GM12878 (cell line): ENCODE measurements around the gene PLA2G4E. TPM values are rescaled to one million over a fixed set of nuclear protein-coding genes. Genes with fewer than 3 reads are reported as not detected.
A peak's percentile ranks its signal among the peaks of the same experiment; 100 is the strongest.

Experiments
- ATAC-seq: fragments of 200-7000 bp; cut with Tn5 transposase; 3 replicates; pipeline ENCODE4 v1.9.1; 2020; ENCODE audit warnings: mild to moderate bottlenecking, moderate library complexity
- BruUV-seq: library from RNA; stranded (reverse); fragments of 400-500 nt; replicated peaks from 2 replicates; lab custom pipeline; 2021; lab: Mats Ljungman, UMichigan
- CTCF ChIA-PET: fragments of 300-600 bp; sonication (Branson Sonifier 250); formaldehyde crosslinking; extraction: SDS; loops from one replicate; lab custom pipeline; 2021; ENCODE audit warnings: inconsistent platforms; lab: Yijun Ruan, JAX
- POLR2A ChIA-PET: fragments of 350-600 bp; formaldehyde crosslinking; extraction: SDS; loops from one replicate; lab custom pipeline; 2021; ENCODE audit warnings: inconsistent platforms; lab: Charles Lee
- RAD21 ChIA-PET: fragments of 300-600 bp; sonication (Branson Sonifier 250); formaldehyde crosslinking; loops from one replicate; lab custom pipeline; 2023; ENCODE audit warnings: antibody characterized with exemption; ENCODE audit not compliant: unreplicated experiment; lab: Charles Lee
- SMC1A ChIA-PET: fragments of 300-600 bp; sonication (Branson Sonifier 250); formaldehyde crosslinking; loops from one replicate; lab custom pipeline; 2023; ENCODE audit not compliant: unreplicated experiment, uncharacterized antibody; lab: Charles Lee
- DNase-seq: peaks from one replicate; pipeline ENCODE4 v3.0.0-alpha.2; 2011; ENCODE audit warnings: low read depth, low spot score
- FAIRE-seq: peaks from 3 replicates; lab custom pipeline; 2011; peaks lifted over from hg19 to GRCh38; lab: Jason Lieb, UNC
- H2AFZ ChIP-seq: 2 replicates; pipeline ENCODE4 v1.6.0; 2011; ENCODE audit warnings: low read depth, low read length, control low read depth; ENCODE audit not compliant: control insufficient read depth
- H3K27ac ChIP-seq: 2 replicates; pipeline ENCODE4 v1.5.1; 2011; ENCODE audit warnings: control low read depth; ENCODE audit not compliant: control insufficient read depth, insufficient read depth
- H3K27me3 ChIP-seq, 2 experiments: replicated peaks in 1 of 2; 2 replicates each; pipeline versions ENCODE4 v1.6.0 to v1.6.1; 2011; ENCODE audit warnings: low read length in 1 of 2; ENCODE audit not compliant: control insufficient read depth in 2 of 2, insufficient read depth in 2 of 2
- H3K36me3 ChIP-seq, 2 experiments: 2 replicates each; pipeline ENCODE4 v1.5.1; 2011; ENCODE audit warnings: low read length in 1 of 2; ENCODE audit not compliant: control insufficient read depth in 2 of 2, insufficient read depth in 2 of 2
- H3K4me1 ChIP-seq: 2 replicates; pipeline ENCODE4 v1.6.1; 2011; ENCODE audit warnings: mild to moderate bottlenecking, low read length, moderate library complexity, mixed read lengths; ENCODE audit not compliant: control insufficient read depth, insufficient read depth
- H3K4me2 ChIP-seq: 2 replicates; pipeline ENCODE4 v1.6.0; 2011; ENCODE audit warnings: control low read depth; ENCODE audit not compliant: control insufficient read depth, insufficient read depth
- H3K4me3 ChIP-seq: fragments of 200-600 bp; sonication (generic); 2 replicates; pipeline ENCODE4 v1.5.1; 2016
- H3K79me2 ChIP-seq: 2 replicates; pipeline ENCODE4 v1.6.0; 2011; ENCODE audit warnings: low read length; ENCODE audit not compliant: control insufficient read depth, insufficient read depth
- H3K9ac ChIP-seq: 2 replicates; pipeline ENCODE4 v1.8.0; 2011; ENCODE audit warnings: low read length, control low read depth, mixed read lengths; ENCODE audit not compliant: control insufficient read depth, insufficient read depth
- H3K9me3 ChIP-seq: replicated peaks from 3 replicates; pipeline ENCODE4 v1.5.1; 2011; ENCODE audit warnings: mild to moderate bottlenecking, low read length; ENCODE audit not compliant: control insufficient read depth, insufficient read depth
- H4K20me1 ChIP-seq: 2 replicates; pipeline ENCODE4 v1.6.0; 2011; ENCODE audit not compliant: control insufficient read depth, insufficient read depth
- BHLHE40 ChIP-seq, 2 experiments: fragments of 450-650 bp in 1 of 2; IDR thresholded peaks; 2 replicates each; pipeline ENCODE4 v1.6.1; 2011 to 2017; ENCODE audit warnings: low read depth in 2 of 2, borderline replicate concordance in 1 of 2, improper control_type of control experiment in 1 of 2, low read length in 1 of 2, mild to moderate bottlenecking in 1 of 2
- CREB1 ChIP-seq: IDR thresholded peaks from 2 replicates; pipeline ENCODE4 v1.6.1; 2012; ENCODE audit warnings: low read depth, mild to moderate bottlenecking, inconsistent platforms
- POLR2A ChIP-seq: IDR thresholded peaks from 2 replicates; pipeline ENCODE4 v1.6.1; 2011; ENCODE audit warnings: low read depth, mild to moderate bottlenecking, low read length
- POLR2AphosphoS2 ChIP-seq: IDR thresholded peaks from 2 replicates; pipeline ENCODE4 v1.6.1; 2011; ENCODE audit warnings: low read depth, mild to moderate bottlenecking, low read length, improper control_type of control experiment, moderate library complexity
- POLR2AphosphoS5 ChIP-seq: IDR thresholded peaks from 2 replicates; pipeline ENCODE4 v1.6.1; 2011; ENCODE audit warnings: mild to moderate bottlenecking, low read length, inconsistent platforms
- RUNX3 ChIP-seq: IDR thresholded peaks from 2 replicates; pipeline ENCODE4 v1.6.1; 2012; ENCODE audit warnings: low read length, inconsistent platforms
- TAF1 ChIP-seq: IDR thresholded peaks from 2 replicates; pipeline ENCODE4 v1.6.1; 2011; ENCODE audit warnings: mild to moderate bottlenecking, low read depth, low read length, borderline replicate concordance
- WGBS: methylation state at CpG from one replicate; pipeline ENCODE4 v1.1.6; 2016; ENCODE audit warnings: low lambda C conversion rate; ENCODE audit not compliant: insufficient replicate concordance, insufficient coverage; ENCODE audit errors: missing lambda C conversion rate; 5-methylcytosine and 5-hydroxymethylcytosine counted together
- in situ Hi-C: fragments of 300-500 bp; cut with MboI; formaldehyde crosslinking; loops from 9 replicates; pipeline ENCODE4 v1.14.3; 2018; ENCODE audit warnings: mixed read lengths
- intact Hi-C: fragments of 100-400 bp; cut with micrococcal nuclease; formaldehyde crosslinking; loops from one replicate; pipeline ENCODE4 v1.14.2; 2022; ENCODE audit not compliant: unreplicated experiment
- polyA plus RNA-seq, 11 experiments: library from polyadenylated mRNA; depleted of rRNA in 4 of 11; unstranded in 6 of 11; stranded (reverse) in 5 of 11; fragments of >200 nt; fragmentation: Nextera tagmentation in 4 of 11; fragmentation: Illumina TruSeq in 1 of 11; extraction: Ambion mirVana in 4 of 11; extraction: Trizol in 1 of 11; gene quantifications; 1 replicate in 1 of 11; 2 replicates in 10 of 11; pipeline versions ENCODE4 v1.2.1 to v1.2.3, GENCODE V29; 2011 to 2016; ENCODE audit warnings: inconsistent platforms in 2 of 11, missing spikeins in 2 of 11, low read depth in 1 of 11
- total RNA-seq, 4 experiments: library from RNA; depleted of rRNA in 3 of 4; stranded (reverse); fragments of >200 nt in 3 of 4; fragmentation: Illumina TruSeq in 1 of 4; extraction: Trizol in 1 of 4; gene quantifications; 2 replicates each; pipeline versions ENCODE4 v1.2.1 to v1.2.3, GENCODE V29; 2013 to 2021

Gene PLA2G4E
- total and polyA plus RNA-seq, 10 of the 15 experiments (the other 5 are each of a cell fraction or from before 2014, with no cell fraction given): 0.05 to 0.32 (median 0.06) TPM; not detected in 5

DNA sequence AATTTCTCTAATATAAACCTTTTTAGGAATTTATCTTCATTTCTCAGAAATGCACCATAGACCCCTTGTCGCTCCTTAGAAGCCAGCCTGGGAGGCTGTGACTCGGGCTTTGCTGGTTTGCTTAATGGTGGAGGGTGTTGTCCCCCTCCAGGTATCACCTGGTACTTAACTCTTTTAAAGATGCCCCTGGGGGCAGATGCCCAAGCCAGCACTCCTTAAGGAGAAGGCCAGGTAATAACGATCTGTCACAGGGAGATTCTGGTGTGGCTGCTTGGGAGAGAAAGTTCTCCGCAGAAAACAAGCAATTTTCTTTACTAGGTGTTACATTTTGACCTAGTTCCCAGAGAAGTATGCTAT is 70.7 kb downstream of the PLA2G4E start:
- TF ChIP-seq BHLHE40 (IDR thresholded peaks at IDR 0.05; ENCODE audit: borderline replicate concordance in 1 of 2, low read depth in 2 of 2, low read length in 1 of 2) (no peak), RUNX3 (no peak), POLR2AphosphoS2 (no peak), TAF1 (no peak)
- Histone ChIP-seq H3K4me2 (no peak overlapping the region), H3K27ac (no peak overlapping the region), H3K4me3 (no peak overlapping the region), H3K9me3 (no peaks in the 10 kb centered on the region), H2AFZ (no peak overlapping the region), H3K36me3 (peaks cover 27 to 29% of the 10 kb centered on the region in 2 experiments), H3K9ac (no peak overlapping the region), H3K79me2 (peaks cover 16% of the 10 kb centered on the region), H3K4me1 (no peaks in the 10 kb centered on the region), H4K20me1 (no peaks in the 10 kb centered on the region), H3K27me3 (no peaks in the 10 kb centered on the region)
- CTCF ChIA-PET: interaction anchor here (1.2 to 1.4 kb wide), 2 partner anchors 17 to 20 kb away, joined by 3 read pairs; no protein-coding TSS in a partner anchor
- intact Hi-C loops (no loop called here), in situ Hi-C loops (no loop called here)
- 84% methylated on average over 4 of the region's 4 CpGs for WGBS
- RAD21 ChIA-PET: no interaction called here
- DNase-seq (no peak), ATAC-seq (no peak), FAIRE-seq (no peak)
- BruUV-seq: no TSS peak
- POLR2A ChIA-PET: no interaction called here
- SMC1A ChIA-PET: interaction anchor here (1.2 to 2.2 kb wide), 3 partner anchors 10 to 30 kb away, joined by 3 to 7 read pairs (median 6); no protein-coding TSS in a partner anchor

DNA sequence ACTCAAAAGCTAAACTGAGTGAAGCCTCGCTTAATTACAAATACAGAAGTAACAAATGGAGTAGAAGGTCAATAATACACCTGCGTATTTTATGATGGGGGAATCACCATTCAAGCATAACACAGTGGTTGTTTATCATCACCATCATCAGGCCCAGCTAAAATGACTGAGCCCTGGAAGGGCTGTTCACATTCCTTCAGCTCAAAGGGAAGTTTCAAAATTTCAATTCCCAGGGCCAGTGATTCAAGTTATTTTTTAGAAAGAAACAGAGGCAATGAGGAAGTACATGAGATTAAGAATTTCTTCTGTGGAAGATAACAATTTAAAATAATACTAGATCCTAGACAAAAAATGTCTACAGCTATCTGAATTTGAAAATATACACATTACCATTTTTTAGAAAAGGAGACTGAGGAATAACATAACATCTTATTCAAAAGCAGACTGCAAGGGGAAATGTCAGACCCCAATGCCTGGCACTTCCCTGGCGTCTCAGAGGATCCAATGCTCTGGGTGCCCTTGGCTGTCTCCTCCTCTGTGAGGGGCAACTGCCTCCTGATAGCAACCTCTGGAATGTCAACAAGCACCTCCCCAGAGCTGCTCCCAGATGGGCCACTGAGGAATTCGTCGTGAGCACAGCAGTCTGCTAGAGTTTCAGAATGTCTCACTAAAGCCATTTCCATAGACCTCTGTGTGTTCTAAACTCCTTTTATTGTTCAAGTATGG is 71.3 kb downstream of the PLA2G4E start:
- POLR2A ChIA-PET: interaction anchor here (1.0 kb wide), 1 partner anchor 28 kb away, joined by 3 read pairs; no protein-coding TSS in a partner anchor
- Histone ChIP-seq H3K4me2 (no peak overlapping the region), H4K20me1 (no peaks in the 10 kb centered on the region), H3K36me3 (peaks cover 30 to 31% of the 10 kb centered on the region in 2 experiments), H3K79me2 (peaks cover 11% of the 10 kb centered on the region), H3K27me3 (no peaks in the 10 kb centered on the region), H3K27ac (no peak overlapping the region), H3K9me3 (no peaks in the 10 kb centered on the region), H3K9ac (no peak overlapping the region), H3K4me1 (no peaks in the 10 kb centered on the region), H3K4me3 (no peak overlapping the region), H2AFZ (no peak overlapping the region)
- in situ Hi-C loops: no loop called here
- FAIRE-seq (no peak), ATAC-seq (no peak), DNase-seq (no peak)
- intact Hi-C loops: no loop called here
- CTCF ChIA-PET: interaction anchor here (1.2 to 1.4 kb wide), 3 partner anchors 11 to 19 kb away, joined by 3 read pairs; no protein-coding TSS in a partner anchor
- WGBS: 76% methylated on average over 5 of the region's 5 CpGs
- RAD21 ChIA-PET: no interaction called here
- no TSS peak for BruUV-seq
- TF ChIP-seq CREB1 (no peak), POLR2AphosphoS5 (peak; percentile 44; the same call in 1 of the 2 replicates), POLR2A (0 out of 2 replicates have a peak, but pooled peaks have one; percentile 20)
- SMC1A ChIA-PET: interaction anchor here (1.2 to 2.2 kb wide), 4 partner anchors 9 to 30 kb away, joined by 3 to 7 read pairs (median 4); no protein-coding TSS in a partner anchor
